GM12891 (cell line): ENCODE data around the gene WNT7B.

Source experiments
- DNase-seq: peaks from one replicate; pipeline ENCODE4 v3.0.0; 2011; ENCODE audit warnings: low spot score; ENCODE audit not compliant: insufficient read length
- FAIRE-seq: peaks from 2 replicates; lab custom pipeline; 2011; peaks lifted over from hg19 to GRCh38; lab: Jason Lieb, UNC
- PAX5 ChIP-seq: IDR thresholded peaks from 2 replicates; pipeline ENCODE4 v1.6.1; 2011; ENCODE audit warnings: low read length, moderate library complexity, mild to moderate bottlenecking; ENCODE audit not compliant: insufficient read depth, severe bottlenecking
- POLR2A ChIP-seq: IDR thresholded peaks from 2 replicates; pipeline ENCODE4 v1.6.1; 2011; ENCODE audit warnings: low read depth, low read length, control low read depth
- POLR2AphosphoS5 ChIP-seq: IDR thresholded peaks from 2 replicates; pipeline ENCODE4 v1.6.1; 2011; ENCODE audit warnings: low read depth, low read length, control low read depth
- POU2F2 ChIP-seq: IDR thresholded peaks from 2 replicates; pipeline ENCODE4 v1.6.1; 2011; ENCODE audit warnings: low read depth, mild to moderate bottlenecking, control low read depth, low read length, moderate library complexity
- SPI1 ChIP-seq: IDR thresholded peaks from 2 replicates; pipeline ENCODE4 v1.6.1; 2011; ENCODE audit warnings: low read depth, low read length, control low read depth
- TAF1 ChIP-seq: IDR thresholded peaks from 2 replicates; pipeline ENCODE4 v1.6.1; 2011; ENCODE audit warnings: low read depth, low read length, control low read depth

The WNT7B gene

DNA sequence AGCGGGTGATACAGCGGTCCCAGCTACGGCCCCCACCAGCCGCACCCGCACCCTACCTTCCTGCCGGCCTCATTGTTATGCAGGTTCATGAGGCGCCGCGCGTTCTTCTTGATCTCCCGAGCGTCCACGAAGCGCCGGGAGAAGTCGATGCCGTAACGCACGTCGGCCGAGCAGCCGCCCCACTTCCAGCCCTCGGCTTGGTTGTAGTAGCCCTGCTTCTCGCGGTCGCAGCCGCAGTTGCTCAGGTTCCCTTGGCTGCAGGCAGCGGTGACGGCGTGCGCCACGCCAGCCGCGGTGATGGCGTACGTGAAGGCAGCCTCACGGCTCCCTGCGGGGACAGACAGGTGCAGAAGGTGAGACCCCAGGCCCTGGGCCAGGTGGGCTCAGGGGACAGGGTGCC is 45.9 kb downstream of the WNT7B start:
- no peak for DNase-seq
- no peak for FAIRE-seq
- TF ChIP-seq POLR2AphosphoS5 (no peak), SPI1 (no peak)

- FAIRE-seq (no peak), DNase-seq (no peak)
- no peak for TF ChIP-seq POLR2A
These were observed 46.6 kb downstream of the WNT7B start for GRCh38 chr22:45930324-45930723.

DNA sequence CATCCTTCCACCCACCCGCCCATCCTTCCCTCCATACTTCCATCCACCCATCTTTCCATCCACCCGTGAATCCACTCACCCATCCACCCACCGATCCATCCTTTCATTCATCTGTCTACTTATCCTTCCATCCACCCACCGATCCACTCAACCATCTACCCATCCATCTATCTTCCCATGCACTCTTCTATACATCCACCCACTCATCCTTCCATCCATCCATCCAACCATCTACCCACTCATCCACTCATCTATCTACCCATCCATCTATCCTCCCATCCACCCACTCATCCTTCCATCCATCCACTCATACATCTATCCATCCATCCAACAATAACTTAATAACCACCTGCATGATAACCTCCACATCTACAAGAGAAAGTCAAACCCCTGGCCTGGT is 47.3 kb downstream of the WNT7B start:
- TF ChIP-seq PAX5 (no peak), TAF1 (no peak), POU2F2 (no peak), SPI1 (no peak), POLR2AphosphoS5 (no peak), POLR2A (no peak)
- DNase-seq (no peak), FAIRE-seq (no peak)

- TF ChIP-seq POLR2AphosphoS5 (no peak), SPI1 (no peak), POLR2A (no peak), PAX5 (no peak), TAF1 (no peak), POU2F2 (no peak)
These were observed 48.1 kb downstream of the WNT7B start for GRCh38 chr22:45928726-45929368.

DNA sequence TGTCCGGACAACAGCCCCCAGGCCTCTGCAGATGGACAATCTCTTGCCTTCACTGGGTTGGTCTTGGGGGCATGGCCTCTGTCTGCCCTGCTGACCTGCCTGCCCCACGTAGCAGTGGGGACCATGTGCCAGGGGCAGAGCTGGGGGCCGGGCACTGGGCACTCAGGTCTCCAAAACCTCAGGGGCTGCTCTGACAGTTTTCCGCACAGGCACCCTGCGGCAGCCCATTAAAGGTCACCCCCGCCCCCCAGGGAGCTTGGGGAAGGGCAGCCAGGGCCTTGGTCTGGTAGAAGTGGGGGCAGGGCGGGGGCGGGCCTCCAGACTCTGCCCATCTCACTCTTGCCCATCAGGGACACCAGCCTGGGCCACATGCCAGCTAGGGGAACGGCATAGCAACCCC is 49.9 kb downstream of the WNT7B start:
- FAIRE-seq (no peak), DNase-seq (no peak)
- TF ChIP-seq POLR2A (no peak), PAX5 (no peak), POU2F2 (no peak), TAF1 (no peak), SPI1 (no peak), POLR2AphosphoS5 (no peak)

More at GRCh38 chr22:45928726-45929368, 48.1 kb downstream of the WNT7B start:
- FAIRE-seq = no peak
- DNase-seq = no peak

- TF ChIP-seq TAF1 (no peak), POLR2AphosphoS5 (no peak), PAX5 (no peak), POU2F2 (no peak), POLR2A (no peak)
- no peak for DNase-seq
- FAIRE-seq = no peak
These were observed 50.5 kb downstream of the WNT7B start for GRCh38 chr22:45926433-45926832.

- DNase-seq (no peak), FAIRE-seq (no peak)
- TF ChIP-seq POLR2AphosphoS5 (no peak), PAX5 (no peak), TAF1 (no peak), POU2F2 (no peak), POLR2A (no peak), SPI1 (no peak)
These were observed 51.1 kb downstream of the WNT7B start for GRCh38 chr22:45925811-45926351.

DNA sequence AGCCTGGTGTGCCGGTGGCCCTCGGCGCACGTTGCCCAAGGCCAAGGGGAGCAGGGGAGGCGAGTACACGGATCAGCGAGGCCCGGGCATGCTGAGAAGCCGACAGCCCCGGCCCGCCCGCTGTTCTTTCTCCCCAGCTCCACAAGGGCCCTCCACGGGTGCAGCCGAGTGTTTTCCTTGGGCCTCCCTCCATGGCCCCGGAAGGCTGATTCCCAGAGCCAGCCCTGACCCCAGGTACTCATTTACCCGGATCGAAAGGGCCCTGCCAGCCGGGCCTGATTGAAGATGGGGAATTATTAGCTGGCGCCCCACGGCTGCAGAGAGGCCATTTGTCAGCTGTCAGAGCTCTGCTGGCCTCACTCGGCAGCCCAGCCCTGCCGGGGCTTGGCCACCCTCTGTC is 53.1 kb downstream of the WNT7B start:
- FAIRE-seq (no peak), DNase-seq (no peak)
- TF ChIP-seq POLR2AphosphoS5 (no peak), TAF1 (no peak), POU2F2 (no peak), SPI1 (no peak), POLR2A (no peak), PAX5 (no peak)

GRCh38 chr22:45923212-45923611 is 53.8 kb downstream of the WNT7B start:
- no peak for FAIRE-seq
- no peak for DNase-seq
- TF ChIP-seq SPI1 (no peak), TAF1 (no peak), PAX5 (no peak), POU2F2 (no peak), POLR2AphosphoS5 (no peak), POLR2A (no peak)

DNA sequence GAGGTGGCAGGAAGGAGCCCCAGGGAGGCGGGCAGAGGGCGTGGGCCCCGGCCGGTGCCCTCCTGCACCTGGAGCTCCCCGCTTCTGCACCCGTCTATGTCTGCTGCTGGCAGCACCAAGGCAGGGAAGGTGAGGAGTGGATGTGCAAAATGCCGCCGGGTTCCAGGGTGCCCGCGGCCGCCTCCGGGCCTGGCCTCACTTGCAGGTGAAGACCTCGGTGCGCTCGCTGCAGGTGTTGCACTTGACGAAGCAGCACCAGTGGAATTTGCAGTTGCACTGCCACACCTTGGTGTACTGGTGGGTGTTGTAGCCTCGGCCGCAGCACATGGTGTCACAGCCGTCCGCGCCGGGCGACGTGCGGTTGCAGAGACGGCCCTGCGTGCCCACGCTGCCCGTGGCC is 54.3 kb downstream of the WNT7B start:
- DNase-seq = no peak
- TF ChIP-seq POLR2A (no peak), POU2F2 (no peak), POLR2AphosphoS5 (no peak), SPI1 (no peak), PAX5 (no peak), TAF1 (no peak)
- FAIRE-seq = no peak
